ENCODE measurements around the gene TPRX1.
"Not testable (repeated sequence)": the region's sequence is repeated elsewhere in the genome, so short reads cannot be mapped to it uniquely, and the experiment has no call there.

Gene TPRX1

DNA sequence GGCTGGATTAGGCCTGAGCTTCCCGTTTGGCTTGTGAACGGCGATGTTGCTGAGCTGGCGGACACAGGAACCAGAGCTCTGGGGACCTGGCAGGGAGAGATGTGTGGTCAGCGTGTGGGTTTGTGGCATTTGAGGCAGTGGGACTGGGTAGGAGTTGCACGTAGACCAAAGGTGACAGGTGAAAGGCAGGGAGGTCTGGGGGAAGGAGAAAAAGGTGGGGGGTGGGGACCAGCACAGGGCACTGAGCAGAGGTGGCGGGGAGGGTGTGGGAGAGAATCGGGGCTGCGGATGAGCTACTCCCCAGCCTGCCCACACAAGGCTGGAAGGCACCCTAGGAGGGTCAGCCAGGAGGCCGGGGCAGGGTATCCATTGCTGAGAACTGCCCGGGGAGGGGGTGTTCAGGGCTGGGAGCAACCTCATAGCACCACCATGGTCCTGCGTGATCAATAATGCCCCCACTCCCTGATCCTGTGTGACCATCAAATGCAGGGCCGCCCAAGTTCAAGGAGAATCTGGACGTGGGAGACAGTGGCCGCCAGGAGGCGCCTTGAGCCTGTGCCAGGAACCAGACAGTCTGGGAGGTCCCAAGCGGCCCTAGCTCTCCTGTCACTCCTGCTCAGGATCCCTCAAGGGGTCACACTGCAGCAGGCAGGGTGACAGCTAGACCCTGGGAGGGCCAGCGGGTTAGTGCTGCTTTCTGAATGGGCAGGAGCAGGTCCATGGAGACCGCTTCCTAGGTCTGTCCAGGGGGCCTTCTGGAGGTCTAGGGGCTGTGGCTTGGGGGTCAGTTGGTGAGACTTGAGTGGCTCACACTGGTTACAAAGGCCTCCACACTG lies 38.6 kb downstream of the TPRX1 start:
- DNase-seq = no peak

DNA sequence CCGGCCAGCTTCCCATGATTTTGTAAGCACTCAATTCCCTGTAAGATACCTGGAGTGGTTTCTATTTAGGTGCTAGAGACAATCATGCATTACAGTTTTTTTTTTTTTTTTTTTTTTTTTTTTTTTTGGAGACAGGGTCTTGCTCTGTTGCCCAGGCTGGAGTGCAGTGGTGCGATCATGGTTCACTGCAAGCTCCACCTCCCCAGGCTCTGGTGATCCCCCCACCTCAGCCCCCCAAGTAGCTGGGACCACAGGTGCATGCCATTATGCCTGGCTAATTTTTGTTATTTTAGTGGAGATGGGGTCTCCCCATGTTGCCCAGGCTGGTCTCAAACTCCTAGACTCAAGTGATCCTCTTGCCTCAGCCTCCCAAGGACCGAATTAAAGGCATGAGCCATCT lies 39.6 kb downstream of the TPRX1 start:
- not testable (repeated sequence) for DNase-seq

DNA sequence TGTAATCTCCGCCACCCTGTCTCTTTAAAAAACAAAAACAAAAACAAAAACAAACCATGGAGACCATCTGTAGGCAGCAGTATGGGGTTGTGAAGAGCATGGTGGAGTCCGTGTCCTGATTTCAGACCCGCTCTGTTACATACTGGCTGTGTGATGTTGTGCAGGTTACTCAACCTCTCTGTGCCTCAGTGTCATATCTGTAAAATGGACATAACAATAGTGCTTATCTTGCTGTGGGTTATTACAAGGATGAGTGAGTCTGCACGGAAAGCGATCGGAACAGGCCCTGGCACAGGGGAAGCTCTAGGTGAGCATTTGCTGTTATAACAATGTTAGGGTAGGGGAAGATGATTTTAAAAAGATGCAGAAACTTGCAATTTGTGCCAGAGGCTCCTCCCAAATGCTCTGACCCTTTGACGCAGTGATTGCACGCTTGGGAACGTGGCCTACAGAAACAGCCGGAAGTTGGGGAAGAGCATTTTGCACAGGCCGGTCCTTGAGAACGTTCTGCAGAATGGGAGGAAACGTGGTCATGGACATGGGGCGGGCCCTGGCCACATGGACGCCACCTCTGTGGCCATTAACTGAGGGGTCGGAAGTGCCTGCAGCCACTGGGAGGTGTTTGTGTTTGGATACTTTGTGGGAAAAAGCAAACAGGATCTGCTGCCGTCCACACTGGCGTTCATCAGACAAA lies 41.6 kb downstream of the TPRX1 start:
- no peak for DNase-seq

DNA sequence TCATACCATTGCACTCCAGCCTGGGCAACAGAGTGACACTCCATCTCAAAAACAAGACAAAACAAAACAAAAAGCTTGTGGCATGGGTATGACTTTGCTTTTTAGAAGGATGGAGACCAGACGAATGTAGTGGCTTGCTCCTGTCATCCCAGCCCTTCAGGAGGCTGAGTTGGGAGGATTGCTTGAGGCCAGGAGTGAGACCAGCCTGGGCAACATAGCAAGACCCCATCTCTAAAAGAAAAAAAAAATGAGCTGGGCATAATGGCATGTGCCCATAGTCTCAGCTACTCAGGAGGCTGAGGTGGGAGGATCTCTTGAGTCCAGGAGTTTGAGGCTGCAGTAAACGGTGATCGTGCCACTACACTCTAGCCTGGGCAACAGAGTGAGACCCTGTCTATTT lies 42.2 kb downstream of the TPRX1 start:
- no peak for DNase-seq

DNA sequence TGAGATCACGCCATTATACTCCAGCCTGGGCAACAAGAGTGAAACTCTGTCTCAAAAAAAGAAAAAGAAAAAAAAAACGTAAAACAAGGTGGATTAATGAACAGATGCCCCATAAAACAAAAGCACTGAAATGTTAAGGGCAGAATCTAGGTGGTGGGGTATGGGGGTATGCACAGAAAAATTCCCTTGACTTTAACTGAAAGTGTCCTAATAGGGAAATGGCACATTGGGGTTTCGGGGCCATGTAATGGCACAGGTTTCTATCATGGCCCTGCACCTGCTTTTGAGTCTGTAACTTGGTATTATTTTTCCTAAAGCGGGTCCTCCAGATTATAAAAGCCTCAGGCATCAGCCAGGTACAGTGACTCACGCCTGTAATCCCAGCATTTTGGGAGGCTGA lies 42.8 kb downstream of the TPRX1 start:
- no peak for DNase-seq

DNA sequence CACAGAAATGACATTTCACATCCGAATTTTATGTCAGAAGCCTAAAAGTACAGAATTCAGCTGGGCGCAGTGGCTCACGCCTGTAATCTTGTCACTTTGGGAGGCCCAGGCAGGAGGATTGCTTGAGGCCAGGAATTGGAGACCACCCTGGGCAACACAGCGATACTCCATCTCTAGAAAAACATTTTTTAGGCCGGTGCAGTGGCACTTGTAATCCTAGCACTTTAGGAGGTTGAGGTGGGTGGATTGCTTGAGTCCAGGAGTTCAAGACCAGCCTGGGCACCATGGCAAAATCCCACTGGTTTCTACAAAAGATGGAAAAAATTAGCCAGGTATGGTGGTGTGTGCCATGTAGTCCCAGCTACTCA lies 43.7 kb downstream of the TPRX1 start:
- no peak for DNase-seq

DNA sequence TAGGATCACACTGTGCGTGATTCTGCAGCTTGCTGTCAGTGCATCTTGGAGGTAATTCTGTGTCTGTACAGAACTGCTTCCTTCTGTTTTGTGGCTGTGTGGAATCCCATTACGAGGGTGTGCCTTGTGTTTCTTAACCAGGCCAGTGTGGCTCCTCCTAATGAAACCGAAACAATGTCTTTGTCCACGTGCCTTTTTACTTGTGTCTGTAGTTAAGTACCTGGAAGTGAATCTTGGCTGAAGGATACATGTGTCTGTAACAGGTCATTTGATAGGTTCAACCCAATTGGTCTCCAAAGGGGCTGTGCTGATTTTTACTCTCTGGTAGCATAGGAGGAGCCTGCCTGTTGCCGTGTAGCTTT lies 45.9 kb downstream of the TPRX1 start:
- no peak for DNase-seq

DNA sequence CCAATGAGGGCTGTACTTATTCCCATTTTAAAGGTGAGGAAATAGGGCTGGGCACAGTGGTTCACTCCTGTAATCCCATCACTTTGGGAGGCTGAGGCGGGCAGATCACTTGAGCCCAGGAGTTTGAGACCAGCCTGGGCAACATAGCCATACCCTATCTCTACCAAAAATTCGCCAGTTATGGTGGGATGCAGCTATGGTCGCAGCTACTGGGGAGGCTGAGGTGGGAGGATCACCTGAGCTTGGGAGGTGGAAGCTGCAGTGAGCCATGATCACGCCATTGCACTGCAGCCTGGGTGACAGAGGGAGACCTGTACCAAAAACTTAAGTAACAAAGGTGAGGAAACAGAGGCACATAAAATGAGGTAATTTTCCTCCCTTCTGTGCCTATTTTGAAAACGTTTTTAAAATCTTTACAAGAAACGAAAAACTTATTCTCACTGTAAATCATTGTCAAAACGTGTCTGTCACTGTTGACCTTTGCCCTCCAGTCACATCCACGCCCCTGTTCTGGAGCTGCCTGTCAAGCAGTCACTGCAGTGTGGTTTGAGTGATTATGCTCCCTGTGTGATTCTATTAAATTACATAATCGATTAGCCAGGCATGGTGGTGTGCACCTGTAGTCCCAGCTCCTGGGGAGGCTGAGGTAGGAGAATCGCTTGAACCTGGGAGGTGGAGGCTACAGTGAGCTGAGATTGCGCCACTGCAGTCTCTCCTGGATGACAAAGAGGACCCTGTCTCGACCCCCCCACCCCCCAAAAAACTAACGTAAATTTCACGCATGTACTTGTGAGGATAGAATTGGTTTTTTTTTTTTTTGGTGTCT lies 46.5 kb downstream of the TPRX1 start:
- no peak for DNase-seq

DNA sequence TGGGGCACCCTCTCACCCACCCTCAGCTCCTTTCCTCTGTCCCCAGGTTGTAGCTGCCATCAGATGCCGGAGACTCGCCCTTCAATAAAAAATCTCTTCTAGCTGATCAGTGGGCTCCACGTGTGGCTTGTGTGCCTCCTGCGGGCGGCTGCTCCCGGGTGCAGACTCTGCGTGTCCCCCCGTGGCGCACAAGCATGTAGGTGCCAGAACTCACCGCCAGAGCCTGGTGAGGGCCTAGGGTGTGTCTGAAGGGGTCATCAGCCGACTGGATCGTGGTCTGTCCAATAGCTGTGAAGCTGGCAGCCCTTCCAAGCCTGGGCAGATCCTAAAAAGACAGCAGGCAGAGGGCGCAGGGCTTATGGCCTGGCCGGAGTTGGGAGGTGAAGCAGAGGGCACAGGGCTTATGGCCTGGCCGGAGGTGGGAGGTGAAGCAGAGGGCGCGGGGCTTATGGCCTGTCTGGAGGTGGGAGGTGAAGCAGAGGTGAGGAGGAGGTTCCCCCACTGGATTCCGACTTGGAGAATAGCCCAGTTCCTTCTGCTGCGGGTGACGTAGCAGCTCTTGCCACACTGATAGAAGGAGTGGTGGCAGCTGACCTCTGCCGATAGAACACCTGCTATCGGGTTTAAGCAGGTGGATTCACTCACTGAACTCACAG lies 47.3 kb downstream of the TPRX1 start:
- no peak for DNase-seq

DNA sequence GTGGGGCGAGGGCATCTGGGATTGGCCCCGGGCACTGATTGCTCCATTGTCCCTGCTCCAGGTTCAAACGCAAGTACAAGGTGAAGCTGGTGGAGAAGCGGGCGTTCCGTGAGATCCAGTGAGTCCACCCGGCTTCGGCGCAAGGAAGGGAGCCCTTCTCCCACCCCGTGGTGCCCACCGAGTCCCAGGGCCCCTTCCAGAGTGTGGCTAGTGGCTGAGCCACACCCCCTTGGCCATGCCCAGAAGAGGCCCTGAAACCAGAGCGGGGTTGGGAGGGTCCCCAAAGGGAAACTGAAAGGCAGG lies 47.8 kb downstream of the TPRX1 start:
- DNase-seq = no peak

DNA sequence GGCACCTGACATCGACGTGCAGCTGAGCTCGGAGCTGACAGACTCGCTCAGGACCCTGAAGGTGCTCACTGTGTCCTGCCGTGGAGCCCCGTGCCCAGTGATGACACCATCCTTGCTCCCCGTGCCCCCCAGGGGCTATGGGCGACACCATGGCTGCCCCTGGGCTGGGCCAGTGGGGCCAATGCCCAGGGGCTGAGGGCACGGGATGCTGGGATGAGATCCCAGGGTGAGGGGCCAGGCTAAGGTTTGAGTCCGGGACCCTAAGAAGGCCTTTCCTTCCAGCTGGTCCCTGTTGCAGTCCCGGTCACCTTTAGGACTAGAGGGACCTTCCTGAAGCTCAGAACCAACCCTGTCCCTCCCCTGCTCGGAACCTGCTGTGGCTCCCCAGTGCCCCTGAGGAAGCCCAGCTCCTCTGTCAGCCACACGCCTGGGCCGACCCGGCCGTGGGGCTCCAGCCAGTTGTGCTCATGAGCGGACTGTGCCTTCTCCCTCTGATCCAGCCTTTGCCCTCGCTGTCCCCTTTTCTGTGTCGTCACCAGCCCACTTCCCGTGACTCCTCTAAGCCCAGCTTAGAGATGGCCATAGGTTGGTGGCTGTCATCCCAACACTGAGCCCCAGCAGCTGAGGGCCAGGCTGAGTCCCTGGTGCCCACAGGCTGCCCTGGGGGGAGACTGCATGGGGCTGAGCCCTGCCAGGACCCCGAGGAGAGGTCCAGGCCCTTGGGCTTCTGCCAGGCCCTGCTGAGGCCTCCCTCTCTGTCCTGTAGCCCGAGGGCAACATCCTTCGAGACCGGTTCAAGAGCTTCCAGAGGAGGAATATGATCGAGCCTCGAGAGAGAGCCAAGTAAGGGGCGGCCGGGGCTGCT lies 48.4 kb downstream of the TPRX1 start:
- no peak for DNase-seq

DNA sequence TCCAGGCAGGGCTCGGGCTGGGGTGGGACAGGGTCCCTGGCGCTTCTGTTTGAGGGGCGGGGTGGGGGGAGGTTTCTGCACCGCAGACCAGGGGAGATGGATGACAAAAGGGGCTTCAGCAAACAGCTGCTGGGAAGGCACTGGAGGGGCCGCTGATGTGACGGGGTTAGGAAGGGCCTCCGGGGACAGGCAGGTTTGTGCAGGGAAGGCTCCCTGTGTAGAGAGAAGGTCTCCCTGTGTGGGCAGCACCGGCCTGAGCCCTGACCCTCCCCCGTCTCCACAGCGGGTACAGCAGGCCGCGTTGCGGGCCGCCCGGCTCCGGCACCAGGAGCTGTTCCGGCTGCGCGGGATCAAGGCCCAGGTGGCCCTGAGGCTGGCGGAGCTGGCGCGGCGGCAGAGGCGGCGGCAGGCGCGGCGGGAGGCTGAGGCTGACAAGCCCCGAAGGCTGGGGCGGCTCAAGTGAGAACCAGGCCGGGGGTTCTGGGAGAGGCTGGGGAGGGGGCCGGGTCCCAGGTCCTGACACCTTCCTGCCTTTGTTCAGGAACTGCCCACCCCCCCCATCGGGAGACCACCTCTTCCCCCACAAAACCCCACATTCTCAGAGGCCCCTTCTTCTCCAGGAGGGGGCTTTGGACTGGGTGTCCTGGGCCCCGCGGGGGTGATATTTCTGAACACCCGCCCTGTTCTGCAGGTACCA lies 49.1 kb downstream of the TPRX1 start:
- DNase-seq = no peak

DNA sequence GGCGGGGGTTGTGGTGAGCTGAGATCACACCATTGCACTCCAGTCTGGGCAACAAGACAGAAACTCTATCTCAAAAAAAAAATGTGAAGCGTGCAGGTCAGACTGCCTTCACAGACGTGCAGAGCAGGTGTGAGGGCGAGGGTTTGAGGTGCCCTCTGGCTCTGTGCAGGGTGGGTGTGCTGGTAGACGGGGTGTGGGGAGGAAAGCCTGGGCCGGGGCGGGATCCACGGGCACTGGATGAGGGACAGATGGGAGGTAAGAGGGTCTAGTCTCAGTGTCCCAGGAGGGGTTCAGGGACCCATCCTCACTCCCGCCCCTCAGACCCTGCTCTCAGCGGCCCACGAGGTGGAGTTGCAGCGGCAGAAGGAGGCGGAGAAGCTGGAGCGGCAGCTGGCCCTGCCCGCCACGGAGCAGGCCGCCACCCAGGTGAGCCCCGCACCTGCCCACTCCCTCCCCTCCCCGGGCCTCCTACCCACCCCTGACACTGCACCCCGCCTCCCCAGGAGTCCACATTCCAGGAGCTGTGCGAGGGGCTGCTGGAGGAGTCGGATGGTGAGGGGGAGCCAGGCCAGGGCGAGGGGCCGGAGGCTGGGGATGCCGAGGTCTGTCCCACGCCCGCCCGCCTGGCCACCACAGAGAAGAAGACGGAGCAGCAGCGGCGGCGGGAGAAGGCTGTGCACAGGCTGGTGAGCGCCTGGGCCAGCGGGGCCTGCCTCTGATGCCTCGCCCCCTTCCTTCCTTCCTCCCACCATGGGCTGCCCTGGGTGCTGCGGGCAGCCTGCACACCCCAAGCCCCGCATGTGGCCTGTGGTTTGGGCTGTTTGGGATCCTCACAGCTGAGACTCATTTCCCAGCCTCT lies 49.9 kb downstream of the TPRX1 start:
- no peak for DNase-seq

DNA sequence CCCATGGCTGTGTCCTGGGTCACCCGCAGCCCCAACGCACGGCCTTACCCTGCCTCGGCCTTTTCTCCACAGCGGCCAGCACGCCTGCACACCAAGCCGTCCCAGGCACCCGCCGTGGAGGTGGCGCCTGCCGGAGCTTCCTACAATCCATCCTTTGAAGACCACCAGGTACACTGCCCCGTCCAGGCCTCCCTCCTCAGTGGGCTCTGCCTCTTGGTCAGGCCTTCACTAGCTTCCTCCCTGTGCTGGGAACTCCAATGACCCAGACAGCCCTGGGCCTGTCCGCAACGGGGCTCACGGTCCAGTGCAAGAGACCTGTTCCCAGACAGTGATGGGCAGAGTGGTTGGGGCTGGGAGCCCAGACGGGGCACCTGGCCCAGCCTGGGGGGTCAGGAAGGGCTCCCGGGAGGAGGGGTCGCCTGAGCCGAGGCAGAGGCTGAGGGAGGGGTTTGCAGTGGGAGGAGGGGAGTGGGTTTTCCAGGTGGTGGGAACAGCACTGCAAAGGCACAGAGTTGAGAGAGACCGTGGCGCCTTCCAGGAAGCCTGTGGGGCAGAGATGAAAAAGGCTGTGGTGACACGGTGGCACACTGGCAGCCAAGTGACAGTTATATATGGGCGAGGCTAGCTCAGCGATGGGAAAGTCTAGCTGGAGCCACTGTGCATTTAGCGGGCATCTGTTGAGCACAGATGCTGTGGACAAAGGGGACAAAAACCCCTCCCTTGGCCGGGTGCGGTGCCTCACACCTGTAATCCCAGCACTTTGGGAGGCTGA lies 51.7 kb downstream of the TPRX1 start:
- no peak for DNase-seq

All from NCI-H2171 treated with DMSO at 0.1 percent for 48 hours (cell line).